MM.1S (cell line): ENCODE measurements around the gene TSPOAP1.

Experiments
- EZH2phosphoT487 ChIP-seq: fragments of 300-600 bp; sonication (generic); IDR thresholded peaks from 2 replicates; pipeline ENCODE4 v1.6.1; 2018; ENCODE audit warnings: antibody characterized with exemption, low read length
- TF ChIP-seq, protein P1 (sequence below): fragments of 300-600 bp; sonication (generic); IDR thresholded peaks from 2 replicates; pipeline ENCODE4 v1.5.1; 2016; ENCODE audit warnings: antibody characterized with exemption, low read length, mixed read lengths

DNA sequence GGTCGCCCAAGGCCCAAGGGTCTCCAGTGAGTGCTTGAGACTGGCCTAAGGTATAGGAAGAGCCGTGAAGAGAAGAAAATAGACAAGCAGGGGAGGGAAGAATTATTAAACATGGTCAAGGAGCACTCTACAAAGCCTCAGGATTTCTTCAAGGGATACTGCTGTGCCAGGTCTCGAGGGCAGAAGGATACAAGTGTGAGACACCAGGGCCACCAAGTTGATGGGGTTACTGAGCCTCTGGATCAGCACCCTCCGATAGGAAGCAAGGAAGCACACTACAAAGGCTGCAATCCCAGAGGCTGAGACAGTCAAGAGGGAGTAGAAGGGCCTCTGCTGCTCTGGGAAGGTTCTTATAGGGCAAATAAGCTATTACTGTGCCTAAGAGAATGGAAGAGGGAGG, 16.9 kb upstream of the TSPOAP1 start:
- TF ChIP-seq, protein P1, sequence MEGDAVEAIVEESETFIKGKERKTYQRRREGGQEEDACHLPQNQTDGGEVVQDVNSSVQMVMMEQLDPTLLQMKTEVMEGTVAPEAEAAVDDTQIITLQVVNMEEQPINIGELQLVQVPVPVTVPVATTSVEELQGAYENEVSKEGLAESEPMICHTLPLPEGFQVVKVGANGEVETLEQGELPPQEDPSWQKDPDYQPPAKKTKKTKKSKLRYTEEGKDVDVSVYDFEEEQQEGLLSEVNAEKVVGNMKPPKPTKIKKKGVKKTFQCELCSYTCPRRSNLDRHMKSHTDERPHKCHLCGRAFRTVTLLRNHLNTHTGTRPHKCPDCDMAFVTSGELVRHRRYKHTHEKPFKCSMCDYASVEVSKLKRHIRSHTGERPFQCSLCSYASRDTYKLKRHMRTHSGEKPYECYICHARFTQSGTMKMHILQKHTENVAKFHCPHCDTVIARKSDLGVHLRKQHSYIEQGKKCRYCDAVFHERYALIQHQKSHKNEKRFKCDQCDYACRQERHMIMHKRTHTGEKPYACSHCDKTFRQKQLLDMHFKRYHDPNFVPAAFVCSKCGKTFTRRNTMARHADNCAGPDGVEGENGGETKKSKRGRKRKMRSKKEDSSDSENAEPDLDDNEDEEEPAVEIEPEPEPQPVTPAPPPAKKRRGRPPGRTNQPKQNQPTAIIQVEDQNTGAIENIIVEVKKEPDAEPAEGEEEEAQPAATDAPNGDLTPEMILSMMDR, result no peak
- TF ChIP-seq EZH2phosphoT487, result no peak
